ENCODE results near the gene ADAMTS17.

DNA sequence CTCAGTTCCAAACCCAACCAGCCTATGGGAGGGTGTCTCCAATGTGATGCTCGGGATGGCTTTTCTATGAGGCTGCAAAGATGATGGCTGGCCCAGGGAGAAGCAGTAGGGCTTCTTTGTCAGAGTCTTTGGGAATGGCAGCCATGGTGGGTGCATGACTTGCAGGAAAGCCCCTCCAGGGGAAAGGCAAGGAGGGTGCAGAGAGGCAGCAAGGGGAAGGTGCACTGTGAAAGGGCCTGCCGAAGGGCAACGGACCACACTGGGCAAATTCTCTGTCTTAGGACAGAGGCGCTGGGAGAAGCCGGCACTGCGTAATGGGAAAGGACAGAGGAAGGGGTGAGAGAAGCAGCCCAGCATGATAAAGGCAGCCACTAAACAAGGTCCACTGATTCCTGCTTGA, 305.8 kb downstream of the ADAMTS17 start:
- no peak for TF ChIP-seq POLR2A (IDR thresholded peaks at IDR 0.05)
- TF ChIP-seq, protein P1, sequence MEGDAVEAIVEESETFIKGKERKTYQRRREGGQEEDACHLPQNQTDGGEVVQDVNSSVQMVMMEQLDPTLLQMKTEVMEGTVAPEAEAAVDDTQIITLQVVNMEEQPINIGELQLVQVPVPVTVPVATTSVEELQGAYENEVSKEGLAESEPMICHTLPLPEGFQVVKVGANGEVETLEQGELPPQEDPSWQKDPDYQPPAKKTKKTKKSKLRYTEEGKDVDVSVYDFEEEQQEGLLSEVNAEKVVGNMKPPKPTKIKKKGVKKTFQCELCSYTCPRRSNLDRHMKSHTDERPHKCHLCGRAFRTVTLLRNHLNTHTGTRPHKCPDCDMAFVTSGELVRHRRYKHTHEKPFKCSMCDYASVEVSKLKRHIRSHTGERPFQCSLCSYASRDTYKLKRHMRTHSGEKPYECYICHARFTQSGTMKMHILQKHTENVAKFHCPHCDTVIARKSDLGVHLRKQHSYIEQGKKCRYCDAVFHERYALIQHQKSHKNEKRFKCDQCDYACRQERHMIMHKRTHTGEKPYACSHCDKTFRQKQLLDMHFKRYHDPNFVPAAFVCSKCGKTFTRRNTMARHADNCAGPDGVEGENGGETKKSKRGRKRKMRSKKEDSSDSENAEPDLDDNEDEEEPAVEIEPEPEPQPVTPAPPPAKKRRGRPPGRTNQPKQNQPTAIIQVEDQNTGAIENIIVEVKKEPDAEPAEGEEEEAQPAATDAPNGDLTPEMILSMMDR (IDR thresholded peaks at IDR 0.05): no peak
